Osteoblast (primary cell): Measurements from ENCODE around the gene ZNF358. TPM values are rescaled to one million over a fixed set of nuclear protein-coding genes. Genes with fewer than 3 reads are reported as not detected.

Experiments
- DNase-seq: peaks from one replicate; pipeline ENCODE4 v3.0.0; 2011; ENCODE audit warnings: low spot score, mixed read lengths; ENCODE audit not compliant: insufficient read length; ENCODE audit errors: missing footprints
- H2AFZ ChIP-seq: 2 replicates; pipeline ENCODE4 v1.6.0; 2011; ENCODE audit warnings: mild to moderate bottlenecking, low read length
- H3K27ac ChIP-seq: 2 replicates; pipeline ENCODE4 v1.5.1; 2011; ENCODE audit warnings: mild to moderate bottlenecking, low read depth, low read length, moderate library complexity
- H3K27me3 ChIP-seq: 2 replicates; pipeline ENCODE4 v1.6.0; 2012; ENCODE audit warnings: mild to moderate bottlenecking, control low read depth, inconsistent platforms, low read length, moderate library complexity; ENCODE audit not compliant: insufficient read depth
- H3K36me3 ChIP-seq: 2 replicates; pipeline ENCODE4 v1.5.1; 2011; ENCODE audit warnings: mild to moderate bottlenecking, low read length, control low read depth, moderate library complexity; ENCODE audit not compliant: insufficient read depth
- H3K4me1 ChIP-seq: 2 replicates; pipeline ENCODE4 v1.5.1; 2011; ENCODE audit warnings: mild to moderate bottlenecking, low read length, control low read depth, moderate library complexity; ENCODE audit not compliant: insufficient read depth
- H3K4me2 ChIP-seq: 2 replicates; pipeline ENCODE4 v1.6.0; 2011; ENCODE audit warnings: mild to moderate bottlenecking, low read length; ENCODE audit not compliant: insufficient read depth
- H3K4me3 ChIP-seq: fragments of 200-600 bp; sonication (generic); 3 replicates; pipeline ENCODE4 v1.5.1; 2012; ENCODE audit warnings: mild to moderate bottlenecking, low read length, inconsistent platforms; ENCODE audit not compliant: insufficient read depth
- H3K79me2 ChIP-seq: 2 replicates; pipeline ENCODE4 v1.6.0; 2012; ENCODE audit warnings: mild to moderate bottlenecking, low read length, control low read depth, inconsistent platforms; ENCODE audit not compliant: insufficient read depth
- H3K9me3 ChIP-seq: 2 replicates; pipeline ENCODE4 v1.5.1; 2011; ENCODE audit warnings: low read depth, low read length, control low read depth
- H4K20me1 ChIP-seq: 2 replicates; pipeline ENCODE4 v1.6.0; 2012; ENCODE audit warnings: mild to moderate bottlenecking, low read length, control low read depth; ENCODE audit not compliant: insufficient read depth
- CTCF ChIP-seq: IDR thresholded peaks from 2 replicates; pipeline ENCODE4 v1.5.1; 2011; ENCODE audit warnings: mild to moderate bottlenecking, low read depth, low read length, moderate library complexity; ENCODE audit errors: extremely low read depth
- total RNA-seq: library from RNA; depleted of rRNA; stranded (reverse); fragments of >200 nt; gene quantifications from 2 replicates; pipeline ENCODE4 v1.2.3, GENCODE V29; 2012

ZNF358 gene
- total RNA-seq, 1 donor: 26.1 TPM

GRCh38 chr19:7509625-7510024, 6.3 kb upstream of the ZNF358 start:
- H3K4me2 ChIP-seq: no peak overlapping the region
- H2AFZ ChIP-seq: no peak overlapping the region
- no peak overlapping the region for H3K27ac ChIP-seq
- no peak overlapping the region for H3K4me3 ChIP-seq
- no peaks in the 10 kb centered on the region for H4K20me1 ChIP-seq
- DNase-seq: no peak
- peaks cover 3% of the 10 kb centered on the region for H3K27me3 ChIP-seq
- no peak for TF ChIP-seq CTCF
- no peaks in the 10 kb centered on the region for H3K36me3 ChIP-seq
- no peaks in the 10 kb centered on the region for H3K9me3 ChIP-seq
- no peaks in the 10 kb centered on the region for H3K4me1 ChIP-seq
- no peaks in the 10 kb centered on the region for H3K79me2 ChIP-seq

- H3K27me3 ChIP-seq: peaks cover 3% of the 10 kb centered on the region
- H4K20me1 ChIP-seq: no peaks in the 10 kb centered on the region
- no peak for TF ChIP-seq CTCF
- H3K4me3 ChIP-seq: no peak overlapping the region
- no peak overlapping the region for H3K4me2 ChIP-seq
- peaks cover 15% of the 10 kb centered on the region for H3K4me1 ChIP-seq
- no peaks in the 10 kb centered on the region for H3K9me3 ChIP-seq
- H3K36me3 ChIP-seq: no peaks in the 10 kb centered on the region
- peak overlapping the region; percentile 9 for H2AFZ ChIP-seq
- H3K79me2 ChIP-seq: peaks cover 7% of the 10 kb centered on the region
- DNase-seq: peak; percentile 68
- no peak overlapping the region for H3K27ac ChIP-seq
Observed at GRCh38 chr19:7512400-7512851, 3.5 kb upstream of the ZNF358 start.

- no peak for TF ChIP-seq CTCF
- H3K27ac ChIP-seq: no peak overlapping the region
- H3K4me2 ChIP-seq: no peak overlapping the region
- no peak overlapping the region for H2AFZ ChIP-seq
- peaks cover 7% of the 10 kb centered on the region for H3K79me2 ChIP-seq
- H4K20me1 ChIP-seq: no peaks in the 10 kb centered on the region
- H3K9me3 ChIP-seq: no peaks in the 10 kb centered on the region
- DNase-seq: no peak
- no peaks in the 10 kb centered on the region for H3K36me3 ChIP-seq
- peaks cover 15% of the 10 kb centered on the region for H3K4me1 ChIP-seq
- peaks cover 3% of the 10 kb centered on the region for H3K27me3 ChIP-seq
- H3K4me3 ChIP-seq: no peak overlapping the region
Observed at GRCh38 chr19:7513809-7514642, 1.9 kb upstream of the ZNF358 start.

GRCh38 chr19:7515110-7515644, 726 bp upstream of the ZNF358 start:
- no peak overlapping the region for H3K27ac ChIP-seq
- TF ChIP-seq CTCF: no peak
- peaks cover 7% of the 10 kb centered on the region for H3K79me2 ChIP-seq
- peaks cover 3% of the 10 kb centered on the region for H3K27me3 ChIP-seq
- peak overlapping the region; percentile 77 for H3K4me2 ChIP-seq
- H2AFZ ChIP-seq: peak overlapping the region; percentile 97
- DNase-seq: no peak
- peaks cover 15% of the 10 kb centered on the region for H3K4me1 ChIP-seq
- H3K9me3 ChIP-seq: no peaks in the 10 kb centered on the region
- H4K20me1 ChIP-seq: no peaks in the 10 kb centered on the region
- peaks cover 4% of the 10 kb centered on the region for H3K36me3 ChIP-seq
- H3K4me3 ChIP-seq: peak overlapping the region; percentile 70
